SK-N-MC (cell line): ENCODE results near the gene SAP25.

Experiments used
- EZH2 ChIP-seq: fragments of 200-600 bp; sonication (generic); IDR thresholded peaks from one replicate; pipeline ENCODE4 v1.6.1; 2017; ENCODE audit warnings: antibody characterized with exemption
- FOXP2 ChIP-seq: optimal IDR thresholded peaks from 2 replicates; pipeline ENCODE3; 2011; ENCODE audit warnings: mild to moderate bottlenecking, moderate library complexity; ENCODE audit not compliant: insufficient read depth; ENCODE audit errors: extremely low read length, control extremely low read depth
- POLR2AphosphoS5 ChIP-seq: IDR thresholded peaks from 2 replicates; pipeline ENCODE4 v1.6.1; 2012; ENCODE audit warnings: mild to moderate bottlenecking, low read depth, low read length, borderline replicate concordance

- TF ChIP-seq POLR2AphosphoS5 (no peak), EZH2 (no peak), FOXP2 (no peak)
These were observed at the start of gene SAP25 for GRCh38 chr7:100573691-100574361.
